T-helper 2 cell treated with Interferon-gamma antibody and Interleukin-4, amounts not matched to agents 5 μg/mL and 100 μg/mL, for 36 hours (primary cell): ENCODE results near the gene EGFL8.
"Not testable (repeated sequence)": the region's sequence is repeated elsewhere in the genome, so short reads cannot be mapped to it uniquely, and the experiment has no call there.

Experiments used
- DNase-seq: peaks from one replicate; pipeline ENCODE4 v3.0.0; 2021; ENCODE audit warnings: low spot score
- H3K27ac Mint-ChIP-seq: one replicate; pipeline ENCODE4 v1.8.0; 2021; ENCODE audit warnings: mild to moderate bottlenecking, mixed read lengths
- H3K27me3 Mint-ChIP-seq: one replicate; pipeline ENCODE4 v1.8.0; 2021; ENCODE audit warnings: low read depth, mixed read lengths
- H3K36me3 Mint-ChIP-seq: one replicate; pipeline ENCODE4 v1.8.0; 2021; ENCODE audit warnings: low read depth, mixed read lengths
- H3K4me1 Mint-ChIP-seq: one replicate; pipeline ENCODE4 v1.8.0; 2021; ENCODE audit warnings: low read depth, mixed read lengths
- H3K4me3 Mint-ChIP-seq: one replicate; pipeline ENCODE4 v1.8.0; 2022; ENCODE audit warnings: mild to moderate bottlenecking, moderate library complexity, mixed read lengths
- H3K9me3 Mint-ChIP-seq: one replicate; pipeline ENCODE4 v1.8.0; 2021; ENCODE audit warnings: mixed read lengths

The EGFL8 gene

GRCh38 chr6:32189069-32189741 lies 24.8 kb downstream of the EGFL8 start:
- peaks cover 38% of the 10 kb centered on the region for H3K4me1 Mint-ChIP-seq
- peak overlapping the region; percentile 77 for H3K27ac Mint-ChIP-seq
- peaks cover 67% of the 10 kb centered on the region for H3K36me3 Mint-ChIP-seq

GRCh38 chr6:32189742-32190053 lies 25.3 kb downstream of the EGFL8 start:
- Mint-ChIP-seq H3K36me3 (peaks cover 65% of the 10 kb centered on the region), H3K27me3 (no peaks in the 10 kb centered on the region), H3K27ac (peak overlapping the region; percentile 77), H3K9me3 (no peaks in the 10 kb centered on the region), H3K4me1 (peaks cover 42% of the 10 kb centered on the region), H3K4me3 (peak overlapping the region; percentile 84)
- no peak for DNase-seq

More at GRCh38 chr6:32189069-32189741, 24.8 kb downstream of the EGFL8 start:
- Mint-ChIP-seq H3K27me3 (no peaks in the 10 kb centered on the region), H3K4me3 (peak overlapping the region; percentile 84), H3K9me3 (no peaks in the 10 kb centered on the region)
- DNase-seq: no peak

- Mint-ChIP-seq H3K9me3 (no peaks in the 10 kb centered on the region), H3K36me3 (peaks cover 65% of the 10 kb centered on the region), H3K27me3 (no peaks in the 10 kb centered on the region), H3K4me3 (peak within 1 kb of the TSS; percentile 100), H3K27ac (peak within 1 kb of the TSS; percentile 97), H3K4me1 (peaks cover 46% of the 10 kb centered on the region)
- peak; percentile 75 for DNase-seq
These were observed 25.9 kb downstream of the EGFL8 start, which contains the start of gene PBX2 for GRCh38 chr6:32190054-32190851. TSS of gene PBX2 (minus strand) at chr6:32190202. CDS start at chr6:32189915, 287 bp downstream.

GRCh38 chr6:32190911-32191677 lies 26.7 kb downstream of the EGFL8 start:
- no peak for DNase-seq
- Mint-ChIP-seq H3K27ac (peak overlapping the region; percentile 97), H3K4me1 (peaks cover 46% of the 10 kb centered on the region), H3K4me3 (peak overlapping the region; percentile 100), H3K36me3 (peaks cover 57% of the 10 kb centered on the region), H3K27me3 (no peaks in the 10 kb centered on the region), H3K9me3 (no peaks in the 10 kb centered on the region)

GRCh38 chr6:32191696-32192607 lies 27.6 kb downstream of the EGFL8 start:
- DNase-seq: no peak
- H3K27me3 Mint-ChIP-seq: no peaks in the 10 kb centered on the region
- no peaks in the 10 kb centered on the region for H3K9me3 Mint-ChIP-seq
- peak overlapping the region; percentile 100 for H3K4me3 Mint-ChIP-seq
- H3K36me3 Mint-ChIP-seq: peaks cover 49% of the 10 kb centered on the region
- H3K4me1 Mint-ChIP-seq: peaks cover 42% of the 10 kb centered on the region
- H3K27ac Mint-ChIP-seq: peak overlapping the region; percentile 97

- Mint-ChIP-seq H3K4me3 (peak within 1 kb of the TSS; percentile 100), H3K27me3 (no peaks in the 10 kb centered on the region), H3K9me3 (no peaks in the 10 kb centered on the region), H3K27ac (peak within 1 kb of the TSS; percentile 97), H3K36me3 (peaks cover 42% of the 10 kb centered on the region), H3K4me1 (peaks cover 37% of the 10 kb centered on the region)
- DNase-seq: peak; percentile 56
These were observed 28.2 kb downstream of the EGFL8 start, which contains the start of gene GPSM3 for GRCh38 chr6:32192608-32193039. TSS of gene GPSM3 (minus strand) at chr6:32192643. CDS start at chr6:32192513, 130 bp downstream.

GRCh38 chr6:32193096-32193495 lies 28.7 kb downstream of the EGFL8 start:
- peaks cover 37% of the 10 kb centered on the region for H3K4me1 Mint-ChIP-seq
- peak overlapping the region; percentile 97 for H3K27ac Mint-ChIP-seq
- H3K27me3 Mint-ChIP-seq, DNase-seq, H3K9me3 Mint-ChIP-seq: not testable (repeated sequence)
- H3K36me3 Mint-ChIP-seq: peaks cover 37% of the 10 kb centered on the region
- peak overlapping the region; percentile 100 for H3K4me3 Mint-ChIP-seq

GRCh38 chr6:32194388-32194787 lies 30.0 kb downstream of the EGFL8 start:
- H3K36me3 Mint-ChIP-seq: peaks cover 26% of the 10 kb centered on the region
- H3K27ac Mint-ChIP-seq: no peak overlapping the region
- H3K4me3 Mint-ChIP-seq: peak overlapping the region; percentile 100
- DNase-seq: no peak
- peaks cover 27% of the 10 kb centered on the region for H3K4me1 Mint-ChIP-seq
- no peaks in the 10 kb centered on the region for H3K27me3 Mint-ChIP-seq
- H3K9me3 Mint-ChIP-seq: no peaks in the 10 kb centered on the region

- Mint-ChIP-seq H3K4me3 (peak overlapping the region; percentile 96), H3K4me1 (peaks cover 27% of the 10 kb centered on the region), H3K36me3 (peaks cover 26% of the 10 kb centered on the region), H3K27me3 (no peaks in the 10 kb centered on the region), H3K27ac (peak overlapping the region; percentile 90), H3K9me3 (no peaks in the 10 kb centered on the region)
- DNase-seq: no peak
These were observed 30.6 kb downstream of the EGFL8 start for GRCh38 chr6:32194825-32195651.

- peaks cover 27% of the 10 kb centered on the region for H3K4me1 Mint-ChIP-seq
- peak; percentile 100 for DNase-seq
- peak overlapping the region; percentile 99 for H3K27ac Mint-ChIP-seq
- no peaks in the 10 kb centered on the region for H3K9me3 Mint-ChIP-seq
- no peaks in the 10 kb centered on the region for H3K27me3 Mint-ChIP-seq
- peaks cover 20% of the 10 kb centered on the region for H3K36me3 Mint-ChIP-seq
- H3K4me3 Mint-ChIP-seq: peak overlapping the region; percentile 96
These were observed 31.2 kb downstream of the EGFL8 start for GRCh38 chr6:32195652-32195901.

- H3K36me3 Mint-ChIP-seq: peaks cover 17% of the 10 kb centered on the region
- DNase-seq: peak; percentile 61
- peak overlapping the region; percentile 96 for H3K4me3 Mint-ChIP-seq
- H3K4me1 Mint-ChIP-seq: peaks cover 27% of the 10 kb centered on the region
- H3K9me3 Mint-ChIP-seq: no peaks in the 10 kb centered on the region
- H3K27me3 Mint-ChIP-seq: no peaks in the 10 kb centered on the region
- peak overlapping the region; percentile 99 for H3K27ac Mint-ChIP-seq
These were observed 31.7 kb downstream of the EGFL8 start for GRCh38 chr6:32195902-32196681.
